GM18498 (cell line): ENCODE measurements around the gene ISYNA1.
"Not testable (repeated sequence)": the region's sequence is repeated elsewhere in the genome, so short reads cannot be mapped to it uniquely, and the experiment has no call there.

ENCODE experiments used
- ATAC-seq: cut with Tn5 transposase; IDR thresholded peaks from one replicate; pipeline ENCODE4 v1.9.1; 2021; ENCODE audit warnings: mild to moderate bottlenecking, moderate library complexity; ENCODE audit not compliant: unreplicated experiment

Gene ISYNA1

GRCh38 chr19:18421371-18421959 lies 16.5 kb downstream of the ISYNA1 start:
- no peak for ATAC-seq

GRCh38 chr19:18420930-18421329 lies 17.0 kb downstream of the ISYNA1 start:
- ATAC-seq, result no peak

GRCh38 chr19:18419699-18420460 lies 18.1 kb downstream of the ISYNA1 start:
- no peak for ATAC-seq

GRCh38 chr19:18419195-18419698 lies 18.7 kb downstream of the ISYNA1 start, which contains the start of gene SSBP4:
TSS of gene SSBP4 (plus strand) at chr19:18419398. CDS start at chr19:18419649, 251 bp downstream.
- peak; percentile 52 for ATAC-seq

- ATAC-seq, result no peak
These were observed 19.3 kb downstream of the ISYNA1 start for GRCh38 chr19:18418483-18419194.

DNA sequence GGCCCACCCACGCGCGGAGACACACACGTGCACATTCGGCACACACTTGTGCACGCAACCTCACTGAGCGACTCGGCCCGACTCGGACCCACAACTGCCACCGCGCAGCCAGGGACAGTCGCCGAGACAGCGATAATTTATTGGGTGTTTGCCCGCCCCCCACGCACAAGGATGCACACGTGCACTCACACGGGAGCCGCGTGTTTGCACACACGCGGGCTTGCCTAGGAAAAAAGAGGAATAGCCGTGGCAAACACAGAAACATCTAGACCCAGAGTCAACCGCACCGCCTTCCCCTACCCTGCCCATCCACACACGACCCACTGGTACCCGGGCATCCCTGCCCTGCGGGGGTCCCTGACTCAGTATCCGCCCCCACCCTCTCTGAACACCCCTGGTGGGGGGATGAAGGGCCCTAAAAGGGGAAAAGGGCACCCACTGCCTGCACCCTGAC lies 19.9 kb downstream of the ISYNA1 start:
- no peak for ATAC-seq

GRCh38 chr19:18417250-18418028 lies 20.5 kb downstream of the ISYNA1 start:
- no peak for ATAC-seq

GRCh38 chr19:18416778-18417249 lies 21.1 kb downstream of the ISYNA1 start:
- no peak for ATAC-seq

- ATAC-seq, result no peak
These were observed 22.6 kb downstream of the ISYNA1 start for GRCh38 chr19:18415178-18415867.

DNA sequence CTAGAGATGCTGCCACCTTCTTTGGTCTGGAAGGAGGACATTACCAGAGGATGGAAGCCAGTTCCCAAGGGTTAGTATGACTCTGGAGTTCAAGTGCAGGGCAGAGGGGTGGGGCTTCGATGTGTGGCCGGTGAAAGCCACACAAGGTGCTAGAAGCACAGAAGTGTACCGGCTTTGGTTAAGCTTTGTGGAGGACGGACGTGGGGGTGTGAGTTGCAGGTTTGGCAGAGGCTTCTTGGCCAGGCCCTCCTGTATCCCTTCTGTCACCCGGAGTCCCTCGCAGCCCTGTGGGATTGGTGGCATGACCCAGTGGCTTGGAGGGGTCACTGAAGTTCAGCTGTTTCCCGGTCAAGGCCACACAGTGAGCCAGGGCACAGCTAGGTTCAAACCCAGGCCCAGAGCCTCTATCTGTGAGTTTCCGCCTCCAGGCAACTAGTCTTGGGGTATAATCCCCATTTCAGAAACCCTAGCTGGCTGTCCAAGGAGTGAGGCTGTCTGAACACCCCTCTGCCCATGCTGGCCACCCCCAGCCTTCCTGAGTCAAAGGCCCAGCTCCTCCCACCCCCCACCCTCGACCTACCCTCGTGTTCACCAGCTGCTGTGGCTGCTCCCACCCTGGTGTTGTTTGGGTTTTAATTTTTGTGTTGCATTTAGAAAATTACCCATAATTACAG lies 23.3 kb downstream of the ISYNA1 start:
- ATAC-seq, result no peak

GRCh38 chr19:18412610-18413239 lies 25.2 kb downstream of the ISYNA1 start:
- no peak for ATAC-seq

DNA sequence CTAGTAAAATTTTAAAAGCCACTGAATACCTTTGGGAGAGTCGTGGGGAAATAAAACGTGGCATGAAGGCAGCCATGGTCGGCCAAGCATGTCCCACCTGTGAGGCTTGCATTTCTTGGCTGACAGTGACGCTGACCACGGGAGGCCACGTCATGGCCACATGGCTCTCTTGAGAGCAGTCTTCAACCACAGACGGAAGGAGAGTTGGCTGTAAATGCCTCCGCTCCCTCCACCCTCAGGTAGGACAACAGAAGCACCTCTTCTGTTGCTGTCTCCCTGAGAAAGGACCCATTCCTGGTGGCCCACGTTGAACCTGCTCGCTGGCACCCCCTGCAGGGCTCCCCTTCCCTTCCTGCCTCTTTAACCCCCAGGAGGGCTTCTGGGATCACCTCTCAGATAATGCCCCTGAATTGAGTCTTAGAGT lies 29.9 kb downstream of the ISYNA1 start:
- peak; percentile 64 for ATAC-seq

DNA sequence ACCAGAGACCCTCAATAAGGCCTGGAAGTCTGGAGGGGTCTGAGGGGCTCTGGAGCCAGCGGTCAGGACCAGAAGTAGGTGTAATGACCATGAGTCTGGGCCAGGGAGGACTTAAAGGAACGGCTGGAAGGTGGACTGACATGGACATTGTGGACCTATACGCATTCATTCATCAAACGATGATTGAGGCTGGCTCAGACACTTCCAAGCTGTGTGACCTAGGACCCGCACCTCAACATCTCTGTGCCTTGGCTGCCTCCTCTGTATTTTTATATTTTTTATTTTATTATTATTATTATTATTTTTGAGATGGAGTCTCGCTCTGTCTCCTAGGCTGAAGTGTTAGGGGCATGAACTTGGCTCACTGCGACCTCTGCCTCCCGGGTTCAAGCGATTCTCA lies 31.2 kb downstream of the ISYNA1 start:
- no peak for ATAC-seq

GRCh38 chr19:18405754-18406153 lies 32.2 kb downstream of the ISYNA1 start:
- ATAC-seq, result not testable (repeated sequence)

DNA sequence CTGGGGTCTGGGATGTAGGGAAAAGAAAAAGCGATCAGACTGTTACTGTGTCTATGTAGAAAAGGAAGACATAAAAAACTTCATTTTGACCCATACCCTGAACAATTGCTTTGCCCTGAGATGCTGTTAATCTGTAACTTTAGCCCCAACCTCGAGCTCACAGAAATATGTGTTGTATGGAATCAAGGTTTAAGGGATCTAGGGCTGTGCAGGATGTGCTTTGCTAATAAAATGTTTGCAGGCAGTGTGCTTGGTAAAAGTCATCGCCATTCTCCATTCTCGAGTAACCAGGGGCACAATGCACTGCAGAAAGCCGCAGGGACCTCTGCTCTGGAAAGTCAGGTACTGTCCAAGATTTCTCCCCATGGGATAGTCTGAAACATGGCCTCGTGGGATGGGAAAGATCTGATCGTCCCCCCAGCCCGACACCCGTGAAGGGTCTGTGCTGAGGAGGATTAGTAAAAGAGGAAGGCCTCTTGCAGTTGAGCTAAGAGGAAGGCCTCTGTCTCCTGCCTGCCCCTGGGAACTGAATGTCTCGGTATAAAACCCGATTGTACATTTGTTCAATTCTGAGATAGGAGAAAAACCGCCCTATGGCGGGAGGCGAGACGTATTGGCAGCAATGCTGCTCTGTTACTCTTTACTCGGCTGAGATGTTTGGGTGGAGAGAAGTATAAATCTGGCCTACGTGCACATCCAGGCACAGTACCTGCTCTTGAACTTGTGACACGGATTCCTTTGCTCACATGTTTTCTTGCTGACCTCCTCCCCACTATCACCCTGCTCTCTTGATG lies 35.3 kb downstream of the ISYNA1 start:
- ATAC-seq, result not testable (repeated sequence)

DNA sequence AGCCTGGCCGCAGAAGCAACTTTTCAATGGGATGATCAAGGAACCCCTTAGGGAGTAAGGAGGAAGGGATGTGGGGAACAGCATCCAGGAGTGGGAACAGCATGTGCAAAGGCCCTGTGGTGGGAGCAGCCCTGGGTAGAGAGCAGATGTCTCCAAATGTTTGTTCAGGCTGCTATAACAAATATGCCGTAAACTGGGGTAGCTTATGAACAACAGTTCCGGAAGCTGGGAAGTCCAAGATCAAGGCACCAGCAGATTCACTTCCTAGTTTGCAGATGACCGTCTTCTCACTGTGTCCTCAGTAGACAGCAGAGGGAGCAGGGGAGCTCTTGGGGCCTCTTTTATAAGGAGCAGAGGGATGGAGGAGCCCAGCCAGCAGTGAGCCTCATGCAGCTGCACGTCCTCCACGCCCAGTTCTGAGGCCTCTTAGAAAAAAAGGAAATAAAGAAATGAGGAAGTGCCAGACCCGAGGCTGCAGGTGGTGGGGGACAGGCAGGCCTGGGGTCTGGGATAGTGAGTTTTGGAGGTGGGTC lies 36.3 kb downstream of the ISYNA1 start:
- no peak for ATAC-seq

GRCh38 chr19:18399008-18399407 lies 38.9 kb downstream of the ISYNA1 start:
- no peak for ATAC-seq
